Left ventricle myocardium inferior (tissue), 1 donor: ENCODE measurements around the gene GHSR. TPM values are rescaled to one million over a fixed set of nuclear protein-coding genes. Genes with fewer than 3 reads are reported as not detected.

ENCODE experiments used
- DNase-seq: peaks from one replicate; pipeline ENCODE4 v3.0.0-alpha.2; 2020
- H3K27ac ChIP-seq: fragments of 200-600 bp; replicated peaks from 2 replicates; pipeline ENCODE4 v1.8.0; 2021
- H3K27me3 ChIP-seq: fragments of 200-600 bp; 2 replicates; pipeline ENCODE4 v1.8.0; 2021; ENCODE audit warnings: low read depth
- H3K36me3 ChIP-seq: fragments of 200-600 bp; 2 replicates; pipeline ENCODE4 v1.8.0; 2021
- H3K4me1 ChIP-seq: fragments of 200-600 bp; 2 replicates; pipeline ENCODE4 v1.8.0; 2021
- H3K4me3 ChIP-seq: fragments of 200-600 bp; 2 replicates; pipeline ENCODE4 v1.8.0; 2021; ENCODE audit warnings: mild to moderate bottlenecking, moderate library complexity
- H3K9me3 ChIP-seq: fragments of 200-600 bp; replicated peaks from 2 replicates; pipeline ENCODE4 v1.8.0; 2021
- CTCF ChIP-seq: fragments of 200-600 bp; IDR thresholded peaks from 2 replicates; pipeline ENCODE4 v1.8.0; 2021; ENCODE audit warnings: antibody characterized with exemption, mild to moderate bottlenecking, borderline replicate concordance
- intact Hi-C: fragments of 100-400 bp; cut with micrococcal nuclease; formaldehyde crosslinking; loops from one replicate; pipeline ENCODE4 v1.11.0; 2022
- total RNA-seq: library from RNA; stranded (reverse); fragmentation: NEBNext Ultra II Directional; extraction: Animal tissue kit (Norgen Biotek cat#: 25700); gene quantifications from one replicate; pipeline ENCODE4 v1.2.1, GENCODE V29; 2021
- donor health status: DM: no; HTN: yes; CAD: no; lungs with severe emphysema.

Gene GHSR
- total RNA-seq, 1 donor from 2014 or later = not detected

GRCh38 chr3:172471903-172472302, 23.6 kb upstream of the GHSR start:
- no peak for DNase-seq
- intact Hi-C loops = no loop called here
- no peaks in the 10 kb centered on the region for H3K36me3 ChIP-seq
- peaks cover 17% of the 10 kb centered on the region for H3K27me3 ChIP-seq
- H3K4me1 ChIP-seq = peaks cover 9% of the 10 kb centered on the region
- peaks cover 14% of the 10 kb centered on the region for H3K9me3 ChIP-seq
- H3K4me3 ChIP-seq = no peak overlapping the region
- no peak overlapping the region for H3K27ac ChIP-seq
- no peak for TF ChIP-seq CTCF

DNA sequence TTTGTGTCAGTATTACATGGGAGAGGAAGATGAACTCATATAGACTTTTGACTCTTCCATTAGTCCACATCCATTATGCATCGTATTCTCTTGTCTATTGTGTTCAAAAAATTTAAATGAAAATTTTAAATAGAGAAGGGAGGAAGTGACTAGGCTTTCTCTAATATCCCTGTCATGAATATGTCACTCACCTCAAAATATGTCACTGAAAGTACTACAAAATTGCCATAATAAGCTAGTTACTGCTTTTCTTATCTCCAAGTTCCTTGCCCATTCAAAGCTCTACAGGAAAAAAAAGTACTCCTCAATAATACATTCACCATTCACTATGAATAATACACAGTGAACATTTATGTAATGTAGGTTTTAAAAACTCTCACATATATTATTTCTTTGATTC, 22.3 kb upstream of the GHSR start:
- DNase-seq = no peak
- peaks cover 14% of the 10 kb centered on the region for H3K9me3 ChIP-seq
- H3K27ac ChIP-seq = no peak overlapping the region
- no peaks in the 10 kb centered on the region for H3K36me3 ChIP-seq
- peaks cover 17% of the 10 kb centered on the region for H3K27me3 ChIP-seq
- intact Hi-C loops = no loop called here
- no peaks in the 10 kb centered on the region for H3K4me1 ChIP-seq
- TF ChIP-seq CTCF = no peak
- H3K4me3 ChIP-seq = no peak overlapping the region

DNA sequence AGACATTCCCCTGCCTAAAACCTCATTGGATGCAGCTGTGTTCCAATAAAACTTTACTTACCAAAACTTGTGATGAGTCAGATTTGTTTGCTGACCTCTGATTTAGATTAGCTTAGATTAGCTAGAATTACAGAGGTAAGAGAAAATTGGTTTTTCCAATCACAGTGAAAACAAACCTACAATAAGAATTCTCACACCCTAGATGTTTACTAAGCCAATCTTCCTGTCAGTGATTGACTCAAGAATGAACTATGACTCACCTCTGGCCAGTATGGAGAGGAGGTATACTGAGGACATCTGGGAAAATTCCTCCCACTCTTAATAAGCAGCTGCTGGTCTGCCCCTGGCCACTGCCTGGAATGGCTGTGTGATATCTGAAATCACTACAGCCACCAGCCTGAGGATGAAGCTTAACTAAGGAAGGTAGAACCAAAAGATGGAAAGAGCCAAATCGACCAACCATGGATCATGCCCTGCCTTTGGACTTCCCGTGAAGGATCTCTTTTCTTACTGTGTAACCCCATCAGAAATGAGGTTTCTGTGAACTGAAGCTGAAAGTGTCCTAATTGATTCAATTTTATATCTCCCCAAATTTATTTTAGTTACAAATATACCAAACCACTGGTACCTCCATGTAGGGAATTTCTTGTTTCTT, 19.0 kb upstream of the GHSR start:
- intact Hi-C loops = no loop called here
- DNase-seq = no peak
- H3K27me3 ChIP-seq = peaks cover 17% of the 10 kb centered on the region
- no peak for TF ChIP-seq CTCF
- H3K4me1 ChIP-seq = no peaks in the 10 kb centered on the region
- peaks cover 8% of the 10 kb centered on the region for H3K9me3 ChIP-seq
- H3K36me3 ChIP-seq = no peaks in the 10 kb centered on the region
- no peak overlapping the region for H3K4me3 ChIP-seq
- no peak overlapping the region for H3K27ac ChIP-seq

- no peak for TF ChIP-seq CTCF
- Histone ChIP-seq H3K9me3 (peaks cover 2% of the 10 kb centered on the region), H3K4me3 (no peak overlapping the region), H3K27ac (no peak overlapping the region), H3K4me1 (no peaks in the 10 kb centered on the region), H3K27me3 (peaks cover 17% of the 10 kb centered on the region), H3K36me3 (no peaks in the 10 kb centered on the region)
- intact Hi-C loops = no loop called here
- DNase-seq = no peak
Measured at GRCh38 chr3:172466553-172467130, 18.4 kb upstream of the GHSR start.

GRCh38 chr3:172465281-172465680, 17.0 kb upstream of the GHSR start:
- Histone ChIP-seq H3K4me1 (no peaks in the 10 kb centered on the region), H3K4me3 (no peak overlapping the region), H3K9me3 (no peaks in the 10 kb centered on the region), H3K27me3 (peaks cover 17% of the 10 kb centered on the region), H3K36me3 (no peaks in the 10 kb centered on the region), H3K27ac (no peak overlapping the region)
- no peak for TF ChIP-seq CTCF
- DNase-seq = no peak
- intact Hi-C loops = no loop called here
